ENCODE measurements around the gene TAS2R31.

Gene TAS2R31

GRCh38 chr12:11007608-11008007, 23.6 kb downstream of the TAS2R31 start:
- no peak for DNase-seq (ENCODE audit: low read depth, low spot score)

GRCh38 chr12:10998204-10998603, 33.0 kb downstream of the TAS2R31 start, which contains the start of gene TAS2R20:
TSS of gene TAS2R20 (minus strand) at chr12:10998304. CDS start at chr12:10997875, 429 bp downstream.
- DNase-seq (ENCODE audit: low read depth, low spot score) = no peak

GRCh38 chr12:10994307-10994706, 36.9 kb downstream of the TAS2R31 start:
- no peak for DNase-seq (ENCODE audit: low read depth, low spot score)

- DNase-seq (ENCODE audit: low read depth, low spot score) = no peak
Measured at GRCh38 chr12:10989107-10989506, 42.1 kb downstream of the TAS2R31 start.

GRCh38 chr12:10986812-10987211, 44.4 kb downstream of the TAS2R31 start, which contains the start of gene TAS2R50:
TSS of gene TAS2R50 (minus strand) at chr12:10986912. CDS start at chr12:10986860, 52 bp downstream.
- DNase-seq (ENCODE audit: low read depth, low spot score) = no peak

GRCh38 chr12:10982244-10982643, 49.0 kb downstream of the TAS2R31 start:
- no peak for DNase-seq (ENCODE audit: low read depth, low spot score)
